ENCODE measurements around the gene SYNE1. TPM values are rescaled to one million over a fixed set of nuclear protein-coding genes. Genes with fewer than 3 reads are reported as not detected.
"Not testable (repeated sequence)": the region's sequence is repeated elsewhere in the genome, so short reads cannot be mapped to it uniquely, and the experiment has no call there.

SYNE1 gene
- total RNA-seq, 4 donors from 2014 or later = 29.1 to 51.5 (median 45.6) TPM

DNA sequence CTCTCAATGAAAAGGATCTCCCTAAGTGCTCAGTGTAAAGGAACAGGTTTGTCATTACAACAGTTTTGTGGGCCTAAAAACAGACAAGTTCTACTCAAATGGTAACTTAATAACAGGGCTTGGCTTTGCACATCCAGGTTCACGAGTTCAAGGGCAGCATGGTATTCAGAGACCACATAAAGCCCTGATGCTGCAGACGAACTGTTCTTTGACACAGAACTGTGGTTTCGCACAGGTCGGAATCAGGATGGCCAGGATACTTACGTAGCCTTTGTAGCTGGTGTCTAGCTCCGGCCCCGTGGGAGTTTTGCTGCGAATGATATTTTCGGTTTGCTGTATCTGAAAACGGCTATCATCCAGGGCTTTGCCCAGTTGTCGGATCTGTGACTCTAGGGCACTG, 493.8 kb downstream of the SYNE1 start:
- H3K36me3 ChIP-seq = peaks cover 0 to 51% of the 10 kb centered on the region in 2 donors
- no peak for ATAC-seq
- intact Hi-C loops (cut with DNase I; ENCODE audit: low total_unique reads) = no loop called here
- peaks cover 0 to 5% of the 10 kb centered on the region in 2 donors for H3K4me1 ChIP-seq
- TF ChIP-seq, protein P1, sequence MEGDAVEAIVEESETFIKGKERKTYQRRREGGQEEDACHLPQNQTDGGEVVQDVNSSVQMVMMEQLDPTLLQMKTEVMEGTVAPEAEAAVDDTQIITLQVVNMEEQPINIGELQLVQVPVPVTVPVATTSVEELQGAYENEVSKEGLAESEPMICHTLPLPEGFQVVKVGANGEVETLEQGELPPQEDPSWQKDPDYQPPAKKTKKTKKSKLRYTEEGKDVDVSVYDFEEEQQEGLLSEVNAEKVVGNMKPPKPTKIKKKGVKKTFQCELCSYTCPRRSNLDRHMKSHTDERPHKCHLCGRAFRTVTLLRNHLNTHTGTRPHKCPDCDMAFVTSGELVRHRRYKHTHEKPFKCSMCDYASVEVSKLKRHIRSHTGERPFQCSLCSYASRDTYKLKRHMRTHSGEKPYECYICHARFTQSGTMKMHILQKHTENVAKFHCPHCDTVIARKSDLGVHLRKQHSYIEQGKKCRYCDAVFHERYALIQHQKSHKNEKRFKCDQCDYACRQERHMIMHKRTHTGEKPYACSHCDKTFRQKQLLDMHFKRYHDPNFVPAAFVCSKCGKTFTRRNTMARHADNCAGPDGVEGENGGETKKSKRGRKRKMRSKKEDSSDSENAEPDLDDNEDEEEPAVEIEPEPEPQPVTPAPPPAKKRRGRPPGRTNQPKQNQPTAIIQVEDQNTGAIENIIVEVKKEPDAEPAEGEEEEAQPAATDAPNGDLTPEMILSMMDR (IDR thresholded peaks at IDR 0.05 in 4 of 5, conservative IDR thresholded peaks at IDR 0.05 in 1 of 5) = no peak
- no peak for TF ChIP-seq POLR2A (IDR thresholded peaks at IDR 0.05)
- no peak for DNase-seq
- peak overlapping the region in 1 of 4 donors; percentile 55 for H3K27ac ChIP-seq
- H3K9me3 ChIP-seq = no peaks in the 10 kb centered on the region
- in situ Hi-C loops (cut with MboI; ENCODE audit: low sequenced_read_pairs in 4 of 4) = no loop called here
- H3K4me3 ChIP-seq = no peak overlapping the region
- H3K27me3 ChIP-seq = no peaks in the 10 kb centered on the region

DNA sequence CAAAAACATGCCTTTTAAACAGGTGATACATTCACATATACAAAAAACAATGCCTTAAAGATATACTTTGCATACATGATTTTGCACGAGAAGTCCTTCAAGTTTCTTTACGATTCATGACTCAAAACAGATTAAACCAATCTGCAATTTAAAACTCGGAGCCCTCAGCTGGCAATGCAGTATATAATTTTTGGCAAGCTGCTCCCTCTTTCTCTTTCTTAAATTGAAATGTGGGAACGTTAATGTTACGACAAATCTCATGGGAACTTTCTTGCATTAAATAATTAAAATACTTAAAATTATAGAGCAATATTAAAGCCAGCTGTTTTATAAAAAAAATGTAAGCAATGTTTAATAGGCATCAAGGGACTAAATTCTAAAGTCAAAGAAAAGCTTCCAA, 495.1 kb downstream of the SYNE1 start:
- Histone ChIP-seq H3K27me3 (no peaks in the 10 kb centered on the region), H3K27ac (peak overlapping the region in 1 of 4 donors; percentile 55), H3K4me1 (peaks cover 0 to 5% of the 10 kb centered on the region in 2 donors), H3K36me3 (peaks cover 0 to 50% of the 10 kb centered on the region in 2 donors), H3K4me3 (no peak overlapping the region), H3K9me3 (no peaks in the 10 kb centered on the region)
- TF ChIP-seq, protein P1 (IDR thresholded peaks at IDR 0.05 in 4 of 5, conservative IDR thresholded peaks at IDR 0.05 in 1 of 5) = no peak
- no peak for TF ChIP-seq POLR2A (IDR thresholded peaks at IDR 0.05)
- ATAC-seq (no peak), DNase-seq (no peak)
- in situ Hi-C loops (cut with MboI; ENCODE audit: low sequenced_read_pairs in 4 of 4) = no loop called here
- intact Hi-C loops (cut with DNase I; ENCODE audit: low total_unique reads) = no loop called here

DNA sequence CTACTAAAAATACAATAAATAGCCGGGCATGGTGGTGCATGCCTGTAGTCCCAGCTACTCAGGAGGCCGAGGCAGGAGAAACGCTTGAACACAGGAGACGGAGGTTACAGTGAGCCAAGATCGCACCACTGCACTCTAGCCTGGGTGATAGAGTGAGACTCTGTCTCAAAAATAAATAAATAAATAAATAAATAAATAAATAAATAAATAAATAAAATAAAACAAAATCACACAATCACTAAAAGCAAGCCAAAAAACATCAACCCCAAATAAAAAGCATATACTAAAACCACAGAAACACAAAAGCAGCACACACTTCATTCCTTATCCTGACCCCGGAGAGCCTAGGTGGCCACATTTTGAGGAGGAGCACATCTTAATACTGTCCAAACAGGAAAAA, 498.8 kb downstream of the SYNE1 start:
- H3K4me3 ChIP-seq; H3K27ac ChIP-seq; ATAC-seq; in situ Hi-C loops (cut with MboI; ENCODE audit: low sequenced_read_pairs in 4 of 4); DNase-seq; H3K27me3 ChIP-seq; intact Hi-C loops (cut with DNase I; ENCODE audit: low total_unique reads); H3K9me3 ChIP-seq; H3K4me1 ChIP-seq: not testable (repeated sequence)
- H3K36me3 ChIP-seq = peaks cover 4 to 81% of the 10 kb centered on the region in 2 donors

DNA sequence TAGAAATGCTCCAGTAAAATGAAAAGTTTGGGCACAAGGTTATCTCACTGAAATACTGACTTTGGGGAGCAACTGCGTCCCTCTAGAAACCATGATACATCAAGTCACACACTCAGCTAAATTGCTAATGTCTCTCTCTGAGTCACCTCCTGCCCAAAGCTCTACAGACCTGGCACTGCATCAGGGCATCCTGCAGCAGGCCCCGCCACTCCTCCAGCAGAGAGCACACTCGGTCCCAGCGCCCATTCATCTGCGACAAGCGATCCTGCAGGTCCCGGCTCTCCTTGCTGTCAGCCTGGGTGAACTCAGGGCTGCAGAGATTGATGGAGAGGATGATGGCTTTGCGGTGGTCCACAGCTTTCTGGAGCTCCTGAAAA, 500.7 kb downstream of the SYNE1 start:
- H3K36me3 ChIP-seq = peaks cover 4 to 96% of the 10 kb centered on the region in 2 donors
- H3K4me1 ChIP-seq = no peaks in the 10 kb centered on the region
- H3K27ac ChIP-seq = no peak overlapping the region
- no peak for DNase-seq
- TF ChIP-seq, protein P1 (IDR thresholded peaks at IDR 0.05 in 4 of 5, conservative IDR thresholded peaks at IDR 0.05 in 1 of 5) = no peak
- TF ChIP-seq POLR2A (IDR thresholded peaks at IDR 0.05) = no peak
- no peak for ATAC-seq
- no peaks in the 10 kb centered on the region for H3K9me3 ChIP-seq
- no peaks in the 10 kb centered on the region for H3K27me3 ChIP-seq
- in situ Hi-C loops (cut with MboI; ENCODE audit: low sequenced_read_pairs in 4 of 4) (no loop called here), intact Hi-C loops (cut with DNase I; ENCODE audit: low total_unique reads) (no loop called here)
- H3K4me3 ChIP-seq = no peak overlapping the region

DNA sequence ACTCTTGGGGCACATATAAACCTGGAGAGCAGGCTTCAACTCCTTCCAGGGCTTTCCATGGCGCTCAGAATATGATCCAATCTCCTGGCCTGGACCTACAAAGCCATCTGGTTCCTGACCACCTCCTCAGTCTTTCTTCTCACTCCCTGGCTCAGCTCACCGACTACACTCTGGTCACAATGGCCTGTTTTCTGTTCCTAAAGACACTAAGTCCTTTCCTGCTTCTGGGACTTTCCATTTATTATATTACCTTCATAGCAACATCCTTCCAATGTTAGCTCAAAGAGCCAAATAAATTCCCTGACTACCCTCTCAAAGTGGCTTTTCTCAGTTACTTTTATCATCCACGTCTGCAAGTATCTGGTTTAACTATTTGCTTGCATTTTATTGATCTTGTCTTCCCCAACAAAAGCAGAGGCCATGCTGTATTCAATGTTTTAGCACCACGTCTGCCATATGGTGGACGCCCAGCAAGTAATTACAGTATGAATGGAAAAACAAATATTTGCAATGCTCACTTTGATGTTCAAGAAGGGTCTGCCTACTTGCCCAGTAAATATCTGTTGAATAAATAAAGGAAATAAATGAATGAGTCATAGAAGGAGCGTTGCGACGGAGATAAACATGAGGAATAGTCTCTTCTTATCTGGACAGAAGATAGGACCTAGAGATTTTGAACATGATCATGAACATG, 501.3 kb downstream of the SYNE1 start:
- Histone ChIP-seq H3K4me3 (no peak overlapping the region), H3K36me3 (peaks cover 4 to 95% of the 10 kb centered on the region in 2 donors), H3K27me3 (no peaks in the 10 kb centered on the region), H3K9me3 (no peaks in the 10 kb centered on the region), H3K4me1 (no peaks in the 10 kb centered on the region), H3K27ac (no peak overlapping the region)
- TF ChIP-seq, protein P1 (IDR thresholded peaks at IDR 0.05 in 4 of 5, conservative IDR thresholded peaks at IDR 0.05 in 1 of 5) = no peak
- no peak for TF ChIP-seq POLR2A (IDR thresholded peaks at IDR 0.05)
- ATAC-seq (no peak), DNase-seq (no peak)
- intact Hi-C loops (cut with DNase I; ENCODE audit: low total_unique reads) = no loop called here
- in situ Hi-C loops (cut with MboI; ENCODE audit: low sequenced_read_pairs in 4 of 4) = no loop called here
